Muscle layer of duodenum (tissue), 2 donors: ENCODE results near the gene PMAIP1.

Experiments
- H3K27ac ChIP-seq: one replicate; pipeline ENCODE4 v1.7.0; 2013; ENCODE audit warnings: mild to moderate bottlenecking, low read length
- H3K27me3 ChIP-seq: one replicate; pipeline ENCODE4 v1.7.0; 2013; ENCODE audit warnings: low read depth, mild to moderate bottlenecking, control low read depth, low read length
- H3K36me3 ChIP-seq, 2 donors: one replicate each; pipeline ENCODE4 v1.7.0; 2013; ENCODE audit warnings: low read length in 2 of 2, control low read depth in 1 of 2, mild to moderate bottlenecking in 1 of 2; ENCODE audit not compliant: insufficient read depth in 2 of 2, control insufficient read depth in 1 of 2
- H3K4me1 ChIP-seq, 2 donors: one replicate each; pipeline ENCODE4 v1.7.0; 2013; ENCODE audit warnings: low read length in 2 of 2, mild to moderate bottlenecking in 2 of 2, control low read depth in 1 of 2, moderate library complexity in 1 of 2; ENCODE audit not compliant: insufficient read depth in 2 of 2, control insufficient read depth in 1 of 2
- H3K4me3 ChIP-seq, 2 donors: one replicate each; pipeline ENCODE4 v1.7.0; 2013; ENCODE audit warnings: low read length in 2 of 2, low read depth in 1 of 2, mild to moderate bottlenecking in 1 of 2
- H3K9me3 ChIP-seq, 2 donors: one replicate each; pipeline ENCODE4 v1.7.0; 2013; ENCODE audit warnings: low read length in 2 of 2, control low read depth in 1 of 2, mild to moderate bottlenecking in 1 of 2; ENCODE audit not compliant: control insufficient read depth in 1 of 2
- donor health status: healthy.

The PMAIP1 gene

GRCh38 chr18:59918997-59919396, 19.2 kb downstream of the PMAIP1 start:
- H3K36me3 ChIP-seq = no peaks in the 10 kb centered on the region
- H3K9me3 ChIP-seq = no peaks in the 10 kb centered on the region
- no peak overlapping the region for H3K4me3 ChIP-seq
- H3K27me3 ChIP-seq = no peaks in the 10 kb centered on the region
- no peak overlapping the region for H3K27ac ChIP-seq
- peaks cover 0 to 6% of the 10 kb centered on the region in 2 donors for H3K4me1 ChIP-seq

- Histone ChIP-seq H3K27me3 (no peaks in the 10 kb centered on the region), H3K4me1 (peaks cover 0 to 6% of the 10 kb centered on the region in 2 donors), H3K36me3 (no peaks in the 10 kb centered on the region), H3K9me3 (no peaks in the 10 kb centered on the region), H3K27ac (no peak overlapping the region), H3K4me3 (no peak overlapping the region)
These were observed 21.6 kb downstream of the PMAIP1 start for GRCh38 chr18:59921384-59921891.

- Histone ChIP-seq H3K27me3 (no peaks in the 10 kb centered on the region), H3K4me3 (no peak overlapping the region), H3K4me1 (peaks cover 0 to 2% of the 10 kb centered on the region in 2 donors), H3K27ac (no peak overlapping the region), H3K36me3 (no peaks in the 10 kb centered on the region), H3K9me3 (no peaks in the 10 kb centered on the region)
These were observed 23.9 kb downstream of the PMAIP1 start for GRCh38 chr18:59923539-59924196.

GRCh38 chr18:59926131-59926530, 26.3 kb downstream of the PMAIP1 start:
- Histone ChIP-seq H3K27ac (no peak overlapping the region), H3K27me3 (no peaks in the 10 kb centered on the region), H3K4me3 (no peak overlapping the region), H3K4me1 (no peaks in the 10 kb centered on the region), H3K36me3 (no peaks in the 10 kb centered on the region), H3K9me3 (no peaks in the 10 kb centered on the region)

- Histone ChIP-seq H3K4me3 (no peak overlapping the region), H3K36me3 (no peaks in the 10 kb centered on the region), H3K27me3 (no peaks in the 10 kb centered on the region), H3K4me1 (no peaks in the 10 kb centered on the region), H3K27ac (no peak overlapping the region), H3K9me3 (no peaks in the 10 kb centered on the region)
These were observed 27.5 kb downstream of the PMAIP1 start for GRCh38 chr18:59927246-59927825.

- Histone ChIP-seq H3K36me3 (no peaks in the 10 kb centered on the region), H3K4me3 (no peak overlapping the region), H3K9me3 (no peaks in the 10 kb centered on the region), H3K27me3 (no peaks in the 10 kb centered on the region), H3K27ac (no peak overlapping the region), H3K4me1 (no peaks in the 10 kb centered on the region)
These were observed 28.4 kb downstream of the PMAIP1 start for GRCh38 chr18:59928201-59928600.

- no peaks in the 10 kb centered on the region for H3K36me3 ChIP-seq
- H3K9me3 ChIP-seq = no peaks in the 10 kb centered on the region
- H3K4me1 ChIP-seq = no peaks in the 10 kb centered on the region
- H3K27ac ChIP-seq = no peak overlapping the region
- no peak overlapping the region for H3K4me3 ChIP-seq
- H3K27me3 ChIP-seq = no peaks in the 10 kb centered on the region
These were observed 30.0 kb downstream of the PMAIP1 start for GRCh38 chr18:59929621-59930295.

GRCh38 chr18:59932401-59932800, 32.6 kb downstream of the PMAIP1 start:
- Histone ChIP-seq H3K4me1 (no peaks in the 10 kb centered on the region), H3K36me3 (no peaks in the 10 kb centered on the region), H3K9me3 (no peaks in the 10 kb centered on the region), H3K27ac (no peak overlapping the region), H3K27me3 (no peaks in the 10 kb centered on the region), H3K4me3 (no peak overlapping the region)

GRCh38 chr18:59938676-59939075, 38.9 kb downstream of the PMAIP1 start:
- no peak overlapping the region for H3K27ac ChIP-seq
- H3K4me1 ChIP-seq = no peaks in the 10 kb centered on the region
- no peaks in the 10 kb centered on the region for H3K36me3 ChIP-seq
- no peak overlapping the region for H3K4me3 ChIP-seq
- H3K9me3 ChIP-seq = no peaks in the 10 kb centered on the region
- H3K27me3 ChIP-seq = no peaks in the 10 kb centered on the region

- H3K27ac ChIP-seq = no peak overlapping the region
- no peaks in the 10 kb centered on the region for H3K36me3 ChIP-seq
- H3K9me3 ChIP-seq = no peaks in the 10 kb centered on the region
- no peaks in the 10 kb centered on the region for H3K27me3 ChIP-seq
- no peak overlapping the region for H3K4me3 ChIP-seq
- no peaks in the 10 kb centered on the region for H3K4me1 ChIP-seq
These were observed 39.3 kb downstream of the PMAIP1 start for GRCh38 chr18:59939127-59939526.

GRCh38 chr18:59940068-59940467, 40.3 kb downstream of the PMAIP1 start:
- no peaks in the 10 kb centered on the region for H3K9me3 ChIP-seq

More at GRCh38 chr18:59940068-59940467, 40.3 kb downstream of the PMAIP1 start:
- no peaks in the 10 kb centered on the region for H3K4me1 ChIP-seq
- no peak overlapping the region for H3K4me3 ChIP-seq
- H3K27me3 ChIP-seq = no peaks in the 10 kb centered on the region
- no peaks in the 10 kb centered on the region for H3K36me3 ChIP-seq
- H3K27ac ChIP-seq = no peak overlapping the region
